ENCODE measurements around the gene CNOT8. TPM values are rescaled to one million over a fixed set of nuclear protein-coding genes. Genes with fewer than 3 reads are reported as not detected.

Gene CNOT8
- total RNA-seq, 1 donor from 2014 or later = 53.1 TPM

- no peak for TF ChIP-seq CTCF (conservative IDR thresholded peaks at IDR 0.05)
- Mint-ChIP-seq H3K27me3 (ENCODE audit: low read depth) (no peaks in the 10 kb centered on the region), H3K9me3 (no peaks in the 10 kb centered on the region), H3K27ac (ENCODE audit: unreplicated experiment) (no peak overlapping the region), H3K4me3 (peak overlapping the region; percentile 14), H3K4me1 (peaks cover 24% of the 10 kb centered on the region), H3K36me3 (ENCODE audit: low read depth) (peaks cover 16% of the 10 kb centered on the region)
- DNase-seq (ENCODE audit: low read depth, low spot score) = no peak
Observed at GRCh38 chr5:154862766-154863165, 4.3 kb downstream of the CNOT8 start.

GRCh38 chr5:154863291-154864080 lies 5.1 kb downstream of the CNOT8 start:
- no peak for DNase-seq (ENCODE audit: low read depth, low spot score)
- Mint-ChIP-seq H3K9me3 (no peaks in the 10 kb centered on the region), H3K36me3 (ENCODE audit: low read depth) (peaks cover 16% of the 10 kb centered on the region), H3K4me3 (no peak overlapping the region), H3K4me1 (peaks cover 24% of the 10 kb centered on the region), H3K27me3 (ENCODE audit: low read depth) (no peaks in the 10 kb centered on the region), H3K27ac (ENCODE audit: unreplicated experiment) (no peak overlapping the region)
- no peak for TF ChIP-seq CTCF (conservative IDR thresholded peaks at IDR 0.05)

DNA sequence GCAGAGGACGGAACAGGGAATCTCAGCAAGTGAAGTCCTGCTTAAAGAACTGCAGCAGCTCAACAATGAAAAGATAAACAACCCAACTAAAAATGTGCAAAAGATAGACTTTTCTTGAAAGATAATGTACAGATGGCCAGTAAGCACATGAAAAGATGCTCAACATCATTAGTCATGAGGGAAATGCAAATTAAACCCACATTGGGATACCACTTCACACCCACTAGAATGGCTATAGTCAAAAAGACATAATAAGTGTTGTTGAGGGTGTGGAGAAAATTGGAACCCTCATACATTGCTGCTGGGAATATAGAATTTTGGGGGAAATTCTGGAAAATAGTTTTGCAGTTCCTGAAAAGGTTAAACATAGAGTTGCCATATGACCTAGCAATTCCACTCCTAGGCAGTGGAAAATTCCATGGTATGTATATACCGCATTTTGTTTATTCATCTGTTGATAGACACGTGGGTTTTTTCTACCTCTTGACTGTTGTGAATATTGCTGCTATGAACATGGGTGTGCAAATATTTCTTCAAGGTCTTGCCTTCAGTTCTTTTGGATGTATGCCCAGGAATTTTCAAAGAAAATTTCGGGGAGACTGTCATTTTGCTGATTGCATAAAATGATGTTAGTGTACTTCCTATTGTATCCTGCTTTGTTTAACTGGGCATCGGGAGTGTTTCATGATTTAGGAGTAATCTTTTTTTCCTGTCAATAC lies 7.2 kb downstream of the CNOT8 start:
- H3K27me3 Mint-ChIP-seq (ENCODE audit: low read depth) = no peaks in the 10 kb centered on the region
- peaks cover 6% of the 10 kb centered on the region for H3K4me1 Mint-ChIP-seq
- TF ChIP-seq CTCF (conservative IDR thresholded peaks at IDR 0.05) = no peak
- DNase-seq (ENCODE audit: low read depth, low spot score) = no peak
- peaks cover 19% of the 10 kb centered on the region for H3K36me3 Mint-ChIP-seq (ENCODE audit: low read depth)
- H3K4me3 Mint-ChIP-seq = no peak overlapping the region
- no peaks in the 10 kb centered on the region for H3K9me3 Mint-ChIP-seq
- no peak overlapping the region for H3K27ac Mint-ChIP-seq (ENCODE audit: unreplicated experiment)

DNA sequence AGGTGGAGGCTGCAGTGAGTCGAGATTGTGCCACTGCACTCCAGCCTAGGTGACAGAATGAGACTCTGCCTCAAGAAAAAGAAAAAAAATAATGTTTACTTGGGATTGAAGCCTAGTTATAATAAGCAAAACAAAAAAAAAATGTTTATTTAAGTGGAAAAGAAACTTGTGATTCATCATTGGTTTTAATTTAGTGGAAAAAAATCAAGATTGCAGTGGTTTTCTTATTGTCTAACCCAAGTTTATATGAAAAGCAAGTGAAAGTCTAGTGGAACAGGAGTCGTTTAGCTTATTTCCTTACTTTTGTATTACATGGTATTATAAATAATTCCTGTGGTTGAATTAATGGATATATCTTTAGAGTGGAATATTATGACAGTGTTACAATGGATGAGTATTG lies 8.4 kb downstream of the CNOT8 start:
- H3K4me1 Mint-ChIP-seq = no peaks in the 10 kb centered on the region
- peaks cover 21% of the 10 kb centered on the region for H3K36me3 Mint-ChIP-seq (ENCODE audit: low read depth)
- no peaks in the 10 kb centered on the region for H3K9me3 Mint-ChIP-seq
- TF ChIP-seq CTCF (conservative IDR thresholded peaks at IDR 0.05) = no peak
- no peak overlapping the region for H3K27ac Mint-ChIP-seq (ENCODE audit: unreplicated experiment)
- no peak overlapping the region for H3K4me3 Mint-ChIP-seq
- no peak for DNase-seq (ENCODE audit: low read depth, low spot score)
- H3K27me3 Mint-ChIP-seq (ENCODE audit: low read depth) = no peaks in the 10 kb centered on the region

GRCh38 chr5:154868702-154869101 lies 10.3 kb downstream of the CNOT8 start:
- Mint-ChIP-seq H3K36me3 (ENCODE audit: low read depth) (peaks cover 16% of the 10 kb centered on the region), H3K27ac (ENCODE audit: unreplicated experiment) (no peak overlapping the region), H3K27me3 (ENCODE audit: low read depth) (no peaks in the 10 kb centered on the region), H3K4me1 (no peaks in the 10 kb centered on the region), H3K4me3 (no peak overlapping the region), H3K9me3 (no peaks in the 10 kb centered on the region)
- no peak for DNase-seq (ENCODE audit: low read depth, low spot score)
- no peak for TF ChIP-seq CTCF (conservative IDR thresholded peaks at IDR 0.05)
